ENCODE results near the gene LSM4.

LSM4 gene

GRCh38 chr19:18287836-18288772 is 34.8 kb downstream of the LSM4 start:
- Histone ChIP-seq H2BK12ac (ENCODE audit: low read length) (peak overlapping the region; percentile 96), H4K12ac (ENCODE audit: low read depth, low read length) (peak overlapping the region; percentile 86), H3K79me1 (ENCODE audit: low read length) (peaks cover 51% of the 10 kb centered on the region), H3K4ac (ENCODE audit: low read depth, low read length) (peak overlapping the region; percentile 25), H4K91ac (ENCODE audit: low read depth, low read length) (peak overlapping the region; percentile 72), H3K36me3 (ENCODE audit: control insufficient read depth in 1 of 2, insufficient read depth in 2 of 2, low read length in 2 of 2) (no peaks in the 10 kb centered on the region), H3K9ac (ENCODE audit: low read length) (peak overlapping the region; percentile 43), H3K79me2 (ENCODE audit: control insufficient read depth, insufficient read depth, low read length, poor library complexity) (peaks cover 12% of the 10 kb centered on the region), H3K4me1 (ENCODE audit: control insufficient read depth in 1 of 2, insufficient read depth in 2 of 2, low read length in 2 of 2) (peaks cover 34 to 35% of the 10 kb centered on the region in 2 experiments), H3K4me2 (ENCODE audit: low read length) (peak overlapping the region; percentile 59), H3K18ac (ENCODE audit: low read length) (peak overlapping the region; percentile 83), H2AK5ac (ENCODE audit: low read length) (peak overlapping the region; percentile 76), H4K8ac (ENCODE audit: low read depth, low read length) (peak overlapping the region; percentile 63), H3K23ac (ENCODE audit: low read length) (no peak overlapping the region), H3K27me3 (ENCODE audit: insufficient read depth, low read length) (no peaks in the 10 kb centered on the region), H2AFZ (ENCODE audit: insufficient read depth, low read length, poor library complexity) (peak overlapping the region; percentile 14), H3K27ac (ENCODE audit: low read depth, low read length) (peak overlapping the region; percentile 85), H2BK5ac (ENCODE audit: low read depth, low read length, poor library complexity) (peak overlapping the region; percentile 34), H3K9me3 (ENCODE audit: insufficient read depth, low read depth, low read length) (no peaks in the 10 kb centered on the region), H2BK120ac (ENCODE audit: insufficient read depth, low read length, poor library complexity) (peak overlapping the region; percentile 95), H3K4me3 (ENCODE audit: low read depth, low read length) (no peak overlapping the region), H3K14ac (ENCODE audit: low read length) (peak overlapping the region; percentile 32)
- no CpG with 5 or more reads among the region's 26 CpGs for WGBS (ENCODE audit: extremely low coverage, insufficient coverage, insufficient read length)
- no peak for DNase-seq

DNA sequence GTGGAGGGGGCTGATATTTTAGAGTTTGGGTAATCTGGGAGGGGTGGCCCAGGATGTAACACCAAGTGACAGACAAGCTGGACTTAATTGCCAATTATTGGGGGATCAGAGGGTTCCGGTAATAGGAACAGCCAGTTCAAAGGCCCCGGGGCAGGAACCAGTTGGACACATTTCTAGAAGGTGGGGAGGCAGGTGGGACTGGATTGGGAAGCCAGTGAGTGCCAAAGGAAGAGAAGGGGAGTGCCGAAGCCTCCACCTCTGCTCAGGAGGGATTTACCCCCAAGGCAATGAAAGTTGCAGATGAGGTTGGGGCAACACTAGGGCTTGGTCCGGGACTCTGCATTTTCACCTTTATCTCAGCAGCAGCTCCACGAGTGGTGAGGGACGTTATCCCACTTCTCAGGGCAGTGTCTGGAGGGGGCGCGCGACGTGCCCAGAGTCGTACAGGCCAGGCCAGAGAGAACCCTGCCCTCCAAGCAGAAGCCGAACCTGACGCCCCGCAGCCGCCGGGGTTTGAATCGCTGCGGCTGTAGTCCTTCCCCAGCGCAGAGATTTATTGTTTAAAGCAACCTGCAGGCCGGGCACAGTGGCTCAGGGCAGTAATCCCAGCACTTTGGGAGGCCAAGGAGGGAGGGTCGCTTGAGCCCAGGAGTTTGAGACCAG is 35.8 kb downstream of the LSM4 start:
- Histone ChIP-seq H3K23ac (ENCODE audit: low read length) (no peak overlapping the region), H3K14ac (ENCODE audit: low read length) (peak overlapping the region; percentile 53), H3K27ac (ENCODE audit: low read depth, low read length) (peak overlapping the region; percentile 85), H3K4ac (ENCODE audit: low read depth, low read length) (peak overlapping the region; percentile 25), H4K12ac (ENCODE audit: low read depth, low read length) (peak overlapping the region; percentile 86), H3K9ac (ENCODE audit: low read length) (no peak overlapping the region), H3K79me1 (ENCODE audit: low read length) (peaks cover 52% of the 10 kb centered on the region), H3K27me3 (ENCODE audit: insufficient read depth, low read length) (no peaks in the 10 kb centered on the region), H4K8ac (ENCODE audit: low read depth, low read length) (peak overlapping the region; percentile 63), H2BK120ac (ENCODE audit: insufficient read depth, low read length, poor library complexity) (peak overlapping the region; percentile 95), H3K18ac (ENCODE audit: low read length) (peak overlapping the region; percentile 37), H3K79me2 (ENCODE audit: control insufficient read depth, insufficient read depth, low read length, poor library complexity) (peaks cover 16% of the 10 kb centered on the region), H3K4me2 (ENCODE audit: low read length) (peak overlapping the region; percentile 59), H4K91ac (ENCODE audit: low read depth, low read length) (peak overlapping the region; percentile 72), H3K9me3 (ENCODE audit: insufficient read depth, low read depth, low read length) (no peaks in the 10 kb centered on the region), H2BK12ac (ENCODE audit: low read length) (peak overlapping the region; percentile 96), H2AK5ac (ENCODE audit: low read length) (peak overlapping the region; percentile 52), H3K36me3 (ENCODE audit: control insufficient read depth in 1 of 2, insufficient read depth in 2 of 2, low read length in 2 of 2) (no peaks in the 10 kb centered on the region), H3K4me1 (ENCODE audit: control insufficient read depth in 1 of 2, insufficient read depth in 2 of 2, low read length in 2 of 2) (peaks cover 41 to 42% of the 10 kb centered on the region in 2 experiments), H3K4me3 (ENCODE audit: low read depth, low read length) (no peak overlapping the region), H2BK5ac (ENCODE audit: low read depth, low read length, poor library complexity) (peak overlapping the region; percentile 42), H2AFZ (ENCODE audit: insufficient read depth, low read length, poor library complexity) (peak overlapping the region; percentile 14)
- DNase-seq = no peak
- no CpG with 5 or more reads among the region's 21 CpGs for WGBS (ENCODE audit: extremely low coverage, insufficient coverage, insufficient read length)

GRCh38 chr19:18284712-18285360 is 38.0 kb downstream of the LSM4 start:
- peak overlapping the region; percentile 1 for H3K4ac ChIP-seq (ENCODE audit: low read depth, low read length)
- H3K9me3 ChIP-seq (ENCODE audit: insufficient read depth, low read depth, low read length) = no peaks in the 10 kb centered on the region
- H3K27me3 ChIP-seq (ENCODE audit: insufficient read depth, low read length) = no peaks in the 10 kb centered on the region
- H2AK5ac ChIP-seq (ENCODE audit: low read length) = peak overlapping the region; percentile 99
- H3K9ac ChIP-seq (ENCODE audit: low read length) = no peak overlapping the region
- WGBS (ENCODE audit: extremely low coverage, insufficient coverage, insufficient read length) = no CpG with 5 or more reads among the region's 12 CpGs
- H3K4me3 ChIP-seq (ENCODE audit: low read depth, low read length) = no peak overlapping the region
- DNase-seq = no peak
- peaks cover 51% of the 10 kb centered on the region for H3K79me1 ChIP-seq (ENCODE audit: low read length)
- peak overlapping the region; percentile 94 for H4K91ac ChIP-seq (ENCODE audit: low read depth, low read length)
- H4K12ac ChIP-seq (ENCODE audit: low read depth, low read length) = peak overlapping the region; percentile 1
- no peak overlapping the region for H3K4me2 ChIP-seq (ENCODE audit: low read length)
- peaks cover 0 to 7% of the 10 kb centered on the region in 2 experiments for H3K36me3 ChIP-seq (ENCODE audit: control insufficient read depth in 1 of 2, insufficient read depth in 2 of 2, low read length in 2 of 2)
- H4K8ac ChIP-seq (ENCODE audit: low read depth, low read length) = no peak overlapping the region
- H3K79me2 ChIP-seq (ENCODE audit: control insufficient read depth, insufficient read depth, low read length, poor library complexity) = peaks cover 21% of the 10 kb centered on the region
- H3K27ac ChIP-seq (ENCODE audit: low read depth, low read length) = no peak overlapping the region
- peak overlapping the region; percentile 11 for H2BK5ac ChIP-seq (ENCODE audit: low read depth, low read length, poor library complexity)
- peaks cover 31 to 32% of the 10 kb centered on the region in 2 experiments for H3K4me1 ChIP-seq (ENCODE audit: control insufficient read depth in 1 of 2, insufficient read depth in 2 of 2, low read length in 2 of 2)
- H3K14ac ChIP-seq (ENCODE audit: low read length) = peak overlapping the region; percentile 73
- H2AFZ ChIP-seq (ENCODE audit: insufficient read depth, low read length, poor library complexity) = no peak overlapping the region
- peak overlapping the region; percentile 74 for H2BK120ac ChIP-seq (ENCODE audit: insufficient read depth, low read length, poor library complexity)
- no peak overlapping the region for H3K23ac ChIP-seq (ENCODE audit: low read length)
- peak overlapping the region; percentile 98 for H2BK12ac ChIP-seq (ENCODE audit: low read length)
- peak overlapping the region; percentile 49 for H3K18ac ChIP-seq (ENCODE audit: low read length)

GRCh38 chr19:18283338-18283737 is 39.5 kb downstream of the LSM4 start:
- H3K27ac ChIP-seq (ENCODE audit: low read depth, low read length) = no peak overlapping the region
- peaks cover 49% of the 10 kb centered on the region for H3K79me1 ChIP-seq (ENCODE audit: low read length)
- peaks cover 34% of the 10 kb centered on the region in 2 experiments for H3K4me1 ChIP-seq (ENCODE audit: control insufficient read depth in 1 of 2, insufficient read depth in 2 of 2, low read length in 2 of 2)
- no peak overlapping the region for H3K4me2 ChIP-seq (ENCODE audit: low read length)
- H2AK5ac ChIP-seq (ENCODE audit: low read length) = peak overlapping the region; percentile 53
- peak overlapping the region; percentile 43 for H2BK120ac ChIP-seq (ENCODE audit: insufficient read depth, low read length, poor library complexity)
- peak overlapping the region; percentile 28 for H3K4ac ChIP-seq (ENCODE audit: low read depth, low read length)
- no peak overlapping the region for H3K9ac ChIP-seq (ENCODE audit: low read length)
- no CpG with 5 or more reads among the region's 5 CpGs for WGBS (ENCODE audit: extremely low coverage, insufficient coverage, insufficient read length)
- H4K91ac ChIP-seq (ENCODE audit: low read depth, low read length) = peak overlapping the region; percentile 73
- H3K9me3 ChIP-seq (ENCODE audit: insufficient read depth, low read depth, low read length) = no peaks in the 10 kb centered on the region
- H3K23ac ChIP-seq (ENCODE audit: low read length) = no peak overlapping the region
- H3K14ac ChIP-seq (ENCODE audit: low read length) = peak overlapping the region; percentile 45
- H2BK5ac ChIP-seq (ENCODE audit: low read depth, low read length, poor library complexity) = peak overlapping the region; percentile 58
- peak overlapping the region; percentile 77 for H3K18ac ChIP-seq (ENCODE audit: low read length)
- DNase-seq = no peak
- no peak overlapping the region for H3K4me3 ChIP-seq (ENCODE audit: low read depth, low read length)
- H4K12ac ChIP-seq (ENCODE audit: low read depth, low read length) = no peak overlapping the region
- peak overlapping the region; percentile 94 for H2BK12ac ChIP-seq (ENCODE audit: low read length)
- peak overlapping the region; percentile 51 for H4K8ac ChIP-seq (ENCODE audit: low read depth, low read length)
- peaks cover 30% of the 10 kb centered on the region for H3K79me2 ChIP-seq (ENCODE audit: control insufficient read depth, insufficient read depth, low read length, poor library complexity)
- no peak overlapping the region for H2AFZ ChIP-seq (ENCODE audit: insufficient read depth, low read length, poor library complexity)
- peaks cover 10 to 14% of the 10 kb centered on the region in 2 experiments for H3K36me3 ChIP-seq (ENCODE audit: control insufficient read depth in 1 of 2, insufficient read depth in 2 of 2, low read length in 2 of 2)
- no peaks in the 10 kb centered on the region for H3K27me3 ChIP-seq (ENCODE audit: insufficient read depth, low read length)

All from trophoblast cell (in vitro differentiated cells and primary cell).